ENCODE data around the gene TMEM63B. TPM values are rescaled to one million over a fixed set of nuclear protein-coding genes. Genes with fewer than 3 reads are reported as not detected.

The TMEM63B gene
- total and polyA plus RNA-seq, 9 of the 15 experiments (the other 6 are each of a cell fraction or from before 2014, with no cell fraction given), result 0.14 to 39.4 (median 14.4) TPM

DNA sequence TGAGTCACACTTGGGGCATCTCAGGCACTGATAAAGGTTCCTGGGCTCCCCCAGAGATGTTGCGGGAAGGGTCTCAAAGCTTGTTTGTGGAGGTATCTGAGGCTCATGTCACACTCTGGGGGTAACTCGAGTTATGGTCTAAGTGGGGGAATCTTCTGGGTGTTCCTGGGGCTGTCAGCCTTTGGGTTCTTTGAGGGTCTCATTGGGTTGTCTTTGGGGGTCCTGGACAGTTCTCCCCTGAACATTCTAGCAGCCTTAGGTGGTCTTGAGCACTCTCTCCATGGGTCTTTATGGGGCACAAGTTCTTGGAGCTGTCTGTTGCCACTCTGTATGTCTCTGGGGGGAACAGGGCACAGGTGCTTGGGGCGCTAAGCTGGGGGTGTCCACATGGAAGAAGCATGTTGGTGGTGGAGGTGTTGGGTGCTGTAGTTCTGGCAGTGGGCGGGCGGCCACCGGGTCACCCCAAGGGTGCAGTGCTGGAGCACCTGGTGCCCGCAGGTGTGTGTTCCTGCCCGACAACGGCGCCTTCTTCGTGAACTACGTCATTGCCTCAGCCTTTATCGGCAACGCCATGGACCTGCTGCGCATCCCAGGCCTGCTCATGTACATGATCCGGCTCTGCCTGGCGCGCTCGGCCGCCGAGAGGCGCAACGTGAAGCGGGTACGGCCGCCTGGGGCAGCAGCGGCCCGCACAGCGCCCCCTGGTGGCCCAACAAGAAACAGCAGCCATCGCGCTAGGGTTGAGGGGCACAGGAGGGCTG is 24.2 kb downstream of the TMEM63B start (continued):
- TF ChIP-seq ZNF277 (CRISPR knock-in tag; IDR thresholded peaks at IDR 0.05; ENCODE audit: borderline replicate concordance), result no peak
- TF ChIP-seq REST (IDR thresholded peaks at IDR 0.05; ENCODE audit: borderline replicate concordance), result peak; percentile 93
- TF ChIP-seq REST (CRISPR knock-in tag; IDR thresholded peaks at IDR 0.05; ENCODE audit: low read depth), result no peak
- TF ChIP-seq TCF15 (CRISPR knock-in tag; IDR thresholded peaks at IDR 0.05), result no peak
- peak; percentile 66 for TF ChIP-seq FIP1L1 (IDR thresholded peaks at IDR 0.05; ENCODE audit: low read depth, low read length, poor library complexity, severe bottlenecking)
- TF ChIP-seq RBM22 (IDR thresholded peaks at IDR 0.05; ENCODE audit: low read depth, low read length, poor library complexity, severe bottlenecking), result no peak
- no peak for TF ChIP-seq ZNF445 (CRISPR knock-in tag; IDR thresholded peaks at IDR 0.05; ENCODE audit: low read depth)
- TF ChIP-seq MXD1 (CRISPR knock-in tag; IDR thresholded peaks at IDR 0.05; ENCODE audit: borderline replicate concordance, poor library complexity, severe bottlenecking), result no peak
- TF ChIP-seq TAF1 (IDR thresholded peaks at IDR 0.05; ENCODE audit: control insufficient read depth, extremely low read depth, insufficient read depth, low read length, severe bottlenecking), result no peak
- no peak for TF ChIP-seq ZC3H8 (IDR thresholded peaks at IDR 0.05)
- no peak for TF ChIP-seq HNRNPH1 (optimal IDR thresholded peaks at IDR 0.05; ENCODE audit: low read depth, low read length)
- no peak for TF ChIP-seq PML (IDR thresholded peaks at IDR 0.05; ENCODE audit: low read length)
- TF ChIP-seq ZBTB34 (CRISPR knock-in tag; IDR thresholded peaks at IDR 0.05), result no peak
